HepG2 (cell line): ENCODE measurements around the gene IQUB. TPM values are rescaled to one million over a fixed set of nuclear protein-coding genes. Genes with fewer than 3 reads are reported as not detected.

Experiments
- DMAP1 ChIP-seq: IDR thresholded peaks from 2 replicates; pipeline ENCODE4 v1.6.1; 2016
- GMEB2 ChIP-seq: IDR thresholded peaks from 2 replicates; pipeline ENCODE4 v1.6.1; 2016; ENCODE audit warnings: missing biosample characterization, missing genetic modification reagents, low read depth
- KDM2A ChIP-seq: sonication (generic); formaldehyde crosslinking; IDR thresholded peaks from 2 replicates; pipeline ENCODE4 v1.4.0; 2020; ENCODE audit warnings: low read depth, missing genetic modification reagents, borderline replicate concordance
- NFIC ChIP-seq: IDR thresholded peaks from 2 replicates; pipeline ENCODE4 v1.6.1; 2012; ENCODE audit warnings: mild to moderate bottlenecking, low read length, inconsistent platforms
- REL ChIP-seq: sonication (generic); formaldehyde crosslinking; conservative IDR thresholded peaks from 2 replicates; pipeline ENCODE4 v1.8.0; 2022; ENCODE audit warnings: mild to moderate bottlenecking, missing genetic modification reagents, moderate library complexity
- SRF ChIP-seq: IDR thresholded peaks from 2 replicates; pipeline ENCODE4 v1.6.1; 2011; ENCODE audit warnings: mild to moderate bottlenecking, low read depth, low read length, moderate library complexity
- YEATS2 ChIP-seq: sonication (generic); formaldehyde crosslinking; IDR thresholded peaks from 2 replicates; pipeline ENCODE4 v1.4.0; 2020; ENCODE audit warnings: missing genetic modification reagents, borderline replicate concordance
- YY1 ChIP-seq: IDR thresholded peaks from 2 replicates; pipeline ENCODE4 v1.6.1; 2011; ENCODE audit warnings: low read length, low read depth, moderate library complexity, mild to moderate bottlenecking; ENCODE audit not compliant: insufficient read depth, insufficient replicate concordance
- ZBTB46 ChIP-seq: sonication (generic); formaldehyde crosslinking; IDR thresholded peaks from 2 replicates; pipeline ENCODE4 v1.4.0; 2020; ENCODE audit warnings: mild to moderate bottlenecking, missing genetic modification reagents, borderline replicate concordance
- ZNF33A ChIP-seq: sonication (generic); formaldehyde crosslinking; IDR thresholded peaks from 2 replicates; pipeline ENCODE4 v1.5.1; 2020; ENCODE audit warnings: missing genetic modification reagents, mild to moderate bottlenecking, moderate library complexity, borderline replicate concordance
- ZNF556 ChIP-seq: sonication (generic); formaldehyde crosslinking; IDR thresholded peaks from 2 replicates; pipeline ENCODE4 v1.4.0; 2020; ENCODE audit warnings: mild to moderate bottlenecking, missing genetic modification reagents, borderline replicate concordance
- ZNF563 ChIP-seq: sonication (generic); formaldehyde crosslinking; IDR thresholded peaks from 2 replicates; pipeline ENCODE4 v1.8.0; 2022; ENCODE audit warnings: mild to moderate bottlenecking, moderate library complexity, missing genetic modification reagents
- ZNF574 ChIP-seq: sonication (generic); formaldehyde crosslinking; IDR thresholded peaks from 2 replicates; pipeline ENCODE4 v1.4.0; 2020; ENCODE audit warnings: missing genetic modification reagents
- ZNF777 ChIP-seq: sonication (generic); formaldehyde crosslinking; IDR thresholded peaks from 2 replicates; pipeline ENCODE4 v1.4.0; 2020; ENCODE audit warnings: missing genetic modification reagents
- polyA plus RNA-seq, 8 experiments: library from polyadenylated mRNA; depleted of rRNA in 3 of 8; stranded (reverse) in 7 of 8; unstranded in 1 of 8; fragments of >200 nt; fragmentation: Illumina TruSeq in 4 of 8; extraction: Trizol in 4 of 8; gene quantifications; 2 replicates each; pipeline versions ENCODE4 v1.2.1 to v1.2.3, GENCODE V29; 2011 to 2016; ENCODE audit warnings: low read depth in 4 of 8, missing spikeins in 1 of 8, mixed read lengths in 1 of 8; ENCODE audit not compliant: insufficient read depth in 1 of 8
- total RNA-seq, 5 experiments: library from RNA; depleted of rRNA; stranded (reverse); fragments of >200 nt; fragmentation: Illumina TruSeq; extraction: Trizol; gene quantifications; 2 replicates each; pipeline ENCODE4 v1.2.3, GENCODE V29; 2016; ENCODE audit warnings: low read depth in 1 of 5

The IQUB gene
- total and polyA plus RNA-seq, 2 of the 13 experiments (the other 11 are each of a cell fraction or from before 2014, with no cell fraction given): 0.07 TPM; not detected in 1

DNA sequence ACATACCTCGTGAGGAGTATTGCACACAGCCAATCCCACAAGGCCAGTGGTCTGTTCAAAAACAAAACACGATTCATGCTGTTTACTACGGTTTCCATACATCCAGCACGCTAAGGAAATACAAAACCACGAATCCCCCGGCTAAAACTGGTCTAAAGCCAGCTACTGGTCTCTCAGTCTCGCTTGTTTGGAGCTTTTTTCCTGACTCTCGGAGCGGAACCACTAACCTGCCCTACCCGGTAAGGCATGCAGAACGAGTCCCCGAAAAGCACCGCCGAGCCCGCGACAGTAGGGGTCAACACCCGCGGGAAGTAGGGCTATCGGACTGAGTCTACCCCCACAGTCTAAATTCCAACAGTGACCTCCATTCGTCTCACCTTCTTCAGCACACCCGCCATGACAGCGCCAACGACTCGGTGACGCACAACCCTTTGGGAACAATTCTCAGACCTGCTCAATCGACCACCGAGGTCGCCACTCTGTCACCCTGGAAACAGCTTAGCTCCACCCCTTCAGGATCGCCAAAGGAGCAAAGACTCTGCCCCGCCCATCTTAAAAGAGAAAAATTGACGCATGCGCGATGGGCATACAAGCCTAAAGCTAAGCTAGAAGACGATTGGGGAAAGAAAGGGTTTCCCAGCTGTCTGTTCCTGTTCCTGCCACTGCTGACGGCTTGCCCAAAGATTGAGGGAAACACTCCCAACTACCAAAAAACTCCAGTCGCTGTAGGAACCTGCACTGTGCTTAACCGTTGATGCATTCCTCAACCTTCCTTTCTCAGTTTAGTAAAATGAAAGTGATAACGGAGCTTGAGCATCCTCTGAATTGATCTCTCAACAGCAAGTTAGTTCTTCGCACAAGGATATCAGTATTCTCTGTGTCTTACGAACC is 23.2 kb upstream of the IQUB start, which contains the start of gene NDUFA5 (continued):
- TF ChIP-seq YEATS2 (0 out of 2 replicates have a peak, but pooled peaks have one; percentile 52), KDM2A (CRISPR knock-in tag) (peak; percentile 62; the same call in 1 of the 2 replicates), NFIC (0 out of 2 replicates have a peak, but pooled peaks have one; percentile 38), ZNF574 (CRISPR knock-in tag) (peak; percentile 81), DMAP1 (peak; percentile 75), ZNF563 (CRISPR knock-in tag) (no peak), SRF (peak; percentile 93), ZNF777 (CRISPR knock-in tag) (0 out of 2 replicates have a peak, but pooled peaks have one; percentile 29), REL (no peak), YY1 (peak; percentile 94), ZBTB46 (no peak), ZNF556 (peak; percentile 61; the same call in 1 of the 2 replicates), ZNF33A (no peak), GMEB2 (CRISPR knock-in tag) (0 out of 2 replicates have a peak, but pooled peaks have one; percentile 28)
